ENCODE data around the gene HERC3.
"Not testable (repeated sequence)": the region's sequence is repeated elsewhere in the genome, so short reads cannot be mapped to it uniquely, and the experiment has no call there.

Gene HERC3

GRCh38 chr4:88592600-88593448 lies 544 bp downstream of the HERC3 start:
- peak overlapping the region; percentile 92 for H3K27ac Mint-ChIP-seq (ENCODE audit: low read depth)
- ATAC-seq (replicated peaks; ENCODE audit: extremely low read depth, poor library complexity, severe bottlenecking) (peak; percentile 74), DNase-seq (ENCODE audit: low spot score in 2 of 2) (peak; percentile 59 to 61)
- H3K4me1 Mint-ChIP-seq, result peaks cover 42% of the 10 kb centered on the region
- H3K4me3 Mint-ChIP-seq, result peak overlapping the region; percentile 93
- peaks cover 19% of the 10 kb centered on the region for H3K36me3 Mint-ChIP-seq (ENCODE audit: insufficient read depth)
- no peaks in the 10 kb centered on the region for H3K9me3 Mint-ChIP-seq
- no peaks in the 10 kb centered on the region for H3K27me3 Mint-ChIP-seq

DNA sequence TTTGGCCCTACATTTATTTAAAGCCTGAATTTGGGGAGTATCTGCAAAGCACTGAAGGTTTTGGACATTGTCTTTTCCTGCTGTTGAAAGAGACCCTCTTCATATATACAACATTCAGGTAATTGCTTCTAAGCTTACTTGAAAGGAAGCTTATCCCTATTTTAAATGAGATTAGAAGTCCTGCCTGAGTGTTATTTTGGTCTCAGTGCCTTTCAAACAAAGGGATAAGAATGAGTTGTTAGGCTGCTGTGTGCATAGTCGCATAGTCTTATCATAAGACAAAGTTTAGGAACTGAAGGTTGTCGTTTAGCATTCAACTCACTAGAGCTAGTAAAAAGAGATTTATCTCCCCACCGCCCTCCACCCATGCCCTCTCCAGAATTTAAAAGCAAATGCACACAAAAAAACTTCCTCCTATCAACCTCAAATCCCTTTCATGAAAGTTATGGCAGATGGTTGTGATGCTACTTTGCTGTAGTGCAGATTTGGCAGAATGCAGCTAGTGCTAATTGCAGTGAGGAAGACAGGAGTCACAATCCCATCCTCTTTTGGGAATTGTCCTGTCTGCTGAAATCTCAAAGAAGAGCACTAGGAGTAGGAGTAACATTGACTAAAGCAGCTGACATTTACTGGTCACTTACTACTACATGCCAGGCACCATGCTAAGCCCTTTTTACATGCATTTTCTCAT lies 5.8 kb downstream of the HERC3 start:
- Mint-ChIP-seq H3K4me3 (no peak overlapping the region), H3K9me3 (no peaks in the 10 kb centered on the region), H3K36me3 (ENCODE audit: insufficient read depth) (peaks cover 19% of the 10 kb centered on the region), H3K27me3 (no peaks in the 10 kb centered on the region), H3K4me1 (peaks cover 55% of the 10 kb centered on the region), H3K27ac (ENCODE audit: low read depth) (peak overlapping the region; percentile 57)
- DNase-seq (ENCODE audit: low spot score in 2 of 2), result no peak
- no peak for ATAC-seq (replicated peaks; ENCODE audit: extremely low read depth, poor library complexity, severe bottlenecking)

- no peak overlapping the region for H3K4me3 Mint-ChIP-seq
These were observed 7.0 kb downstream of the HERC3 start for GRCh38 chr4:88599298-88599697.

GRCh38 chr4:88599714-88600113 lies 7.4 kb downstream of the HERC3 start:
- H3K4me3 Mint-ChIP-seq, result peak overlapping the region; percentile 12
- peaks cover 51% of the 10 kb centered on the region for H3K4me1 Mint-ChIP-seq
- DNase-seq (ENCODE audit: low spot score in 2 of 2) (no peak), ATAC-seq (replicated peaks; ENCODE audit: extremely low read depth, poor library complexity, severe bottlenecking) (no peak)
- H3K27me3 Mint-ChIP-seq, result no peaks in the 10 kb centered on the region
- peak overlapping the region; percentile 78 for H3K27ac Mint-ChIP-seq (ENCODE audit: low read depth)
- H3K36me3 Mint-ChIP-seq (ENCODE audit: insufficient read depth), result peaks cover 19% of the 10 kb centered on the region
- no peaks in the 10 kb centered on the region for H3K9me3 Mint-ChIP-seq

More at GRCh38 chr4:88599298-88599697, 7.0 kb downstream of the HERC3 start:
- Mint-ChIP-seq H3K4me1 (peaks cover 50% of the 10 kb centered on the region), H3K27ac (ENCODE audit: low read depth) (peak overlapping the region; percentile 78), H3K27me3 (no peaks in the 10 kb centered on the region), H3K9me3 (no peaks in the 10 kb centered on the region), H3K36me3 (ENCODE audit: insufficient read depth) (peaks cover 15% of the 10 kb centered on the region)
- ATAC-seq (replicated peaks; ENCODE audit: extremely low read depth, poor library complexity, severe bottlenecking), result no peak
- no peak for DNase-seq (ENCODE audit: low spot score in 2 of 2)

- DNase-seq (ENCODE audit: low spot score in 2 of 2) (no peak), ATAC-seq (replicated peaks; ENCODE audit: extremely low read depth, poor library complexity, severe bottlenecking) (peak; percentile 49)
- Mint-ChIP-seq H3K27me3 (no peaks in the 10 kb centered on the region), H3K27ac (ENCODE audit: low read depth) (peak overlapping the region; percentile 78), H3K4me1 (peaks cover 57% of the 10 kb centered on the region), H3K36me3 (ENCODE audit: insufficient read depth) (peaks cover 22% of the 10 kb centered on the region), H3K4me3 (peak overlapping the region; percentile 12), H3K9me3 (no peaks in the 10 kb centered on the region)
These were observed 8.0 kb downstream of the HERC3 start for GRCh38 chr4:88600176-88600838.

- DNase-seq (ENCODE audit: low spot score in 2 of 2), result no peak
- Mint-ChIP-seq H3K36me3 (ENCODE audit: insufficient read depth) (peaks cover 35% of the 10 kb centered on the region), H3K27ac (ENCODE audit: low read depth) (peak overlapping the region; percentile 58), H3K4me1 (peaks cover 34% of the 10 kb centered on the region), H3K27me3 (no peaks in the 10 kb centered on the region), H3K4me3 (no peak overlapping the region), H3K9me3 (no peaks in the 10 kb centered on the region)
- ATAC-seq (replicated peaks; ENCODE audit: extremely low read depth, poor library complexity, severe bottlenecking), result no peak
These were observed 12.8 kb downstream of the HERC3 start for GRCh38 chr4:88604978-88605678.

GRCh38 chr4:88605736-88606135 lies 13.5 kb downstream of the HERC3 start:
- DNase-seq (ENCODE audit: low spot score in 2 of 2) (no peak), ATAC-seq (replicated peaks; ENCODE audit: extremely low read depth, poor library complexity, severe bottlenecking) (peak; percentile 60)
- H3K9me3 Mint-ChIP-seq, result no peaks in the 10 kb centered on the region
- H3K27ac Mint-ChIP-seq (ENCODE audit: low read depth), result peak overlapping the region; percentile 20
- H3K27me3 Mint-ChIP-seq, result no peaks in the 10 kb centered on the region
- peaks cover 36% of the 10 kb centered on the region for H3K36me3 Mint-ChIP-seq (ENCODE audit: insufficient read depth)
- peaks cover 39% of the 10 kb centered on the region for H3K4me1 Mint-ChIP-seq
- H3K4me3 Mint-ChIP-seq, result peak overlapping the region; percentile 10

GRCh38 chr4:88606832-88607231 lies 14.6 kb downstream of the HERC3 start:
- H3K36me3 Mint-ChIP-seq (ENCODE audit: insufficient read depth), result peaks cover 38% of the 10 kb centered on the region
- no peak overlapping the region for H3K27ac Mint-ChIP-seq (ENCODE audit: low read depth)
- ATAC-seq (replicated peaks; ENCODE audit: extremely low read depth, poor library complexity, severe bottlenecking) (no peak), DNase-seq (ENCODE audit: low spot score in 2 of 2) (no peak)
- H3K4me3 Mint-ChIP-seq, result no peak overlapping the region
- H3K4me1 Mint-ChIP-seq, result peaks cover 46% of the 10 kb centered on the region
- H3K9me3 Mint-ChIP-seq, result no peaks in the 10 kb centered on the region
- no peaks in the 10 kb centered on the region for H3K27me3 Mint-ChIP-seq

- no peaks in the 10 kb centered on the region for H3K27me3 Mint-ChIP-seq
- no peak overlapping the region for H3K4me3 Mint-ChIP-seq
- ATAC-seq (replicated peaks; ENCODE audit: extremely low read depth, poor library complexity, severe bottlenecking), result no peak
- peak overlapping the region; percentile 68 for H3K27ac Mint-ChIP-seq (ENCODE audit: low read depth)
- H3K4me1 Mint-ChIP-seq, result peaks cover 64% of the 10 kb centered on the region
- peaks cover 43% of the 10 kb centered on the region for H3K36me3 Mint-ChIP-seq (ENCODE audit: insufficient read depth)
- no peaks in the 10 kb centered on the region for H3K9me3 Mint-ChIP-seq
- no peak for DNase-seq (ENCODE audit: low spot score in 2 of 2)
These were observed 17.1 kb downstream of the HERC3 start for GRCh38 chr4:88609387-88609786.

- not testable (repeated sequence) for DNase-seq (ENCODE audit: low spot score in 2 of 2)
- H3K4me1 Mint-ChIP-seq, result peaks cover 64% of the 10 kb centered on the region
These were observed 17.5 kb downstream of the HERC3 start for GRCh38 chr4:88609794-88610193.

GRCh38 chr4:88610771-88611170 lies 18.5 kb downstream of the HERC3 start:
- H3K36me3 Mint-ChIP-seq (ENCODE audit: insufficient read depth), result peaks cover 35% of the 10 kb centered on the region
- H3K27me3 Mint-ChIP-seq, result no peaks in the 10 kb centered on the region
- H3K27ac Mint-ChIP-seq (ENCODE audit: low read depth), result peak overlapping the region; percentile 97
- peaks cover 60% of the 10 kb centered on the region for H3K4me1 Mint-ChIP-seq
- DNase-seq (ENCODE audit: low spot score in 2 of 2) (no peak), ATAC-seq (replicated peaks; ENCODE audit: extremely low read depth, poor library complexity, severe bottlenecking) (no peak)
- H3K4me3 Mint-ChIP-seq, result peak overlapping the region; percentile 15
- H3K9me3 Mint-ChIP-seq, result no peaks in the 10 kb centered on the region

More at GRCh38 chr4:88609794-88610193, 17.5 kb downstream of the HERC3 start:
- H3K36me3 Mint-ChIP-seq (ENCODE audit: insufficient read depth), result peaks cover 39% of the 10 kb centered on the region
- H3K27ac Mint-ChIP-seq (ENCODE audit: low read depth); H3K4me3 Mint-ChIP-seq; ATAC-seq (replicated peaks; ENCODE audit: extremely low read depth, poor library complexity, severe bottlenecking); H3K9me3 Mint-ChIP-seq; H3K27me3 Mint-ChIP-seq: not testable (repeated sequence)

GRCh38 chr4:88613417-88613875 lies 21.2 kb downstream of the HERC3 start:
- H3K4me3 Mint-ChIP-seq, result peak overlapping the region; percentile 77

More at GRCh38 chr4:88613417-88613875, 21.2 kb downstream of the HERC3 start:
- H3K9me3 Mint-ChIP-seq, result no peaks in the 10 kb centered on the region
- DNase-seq (ENCODE audit: low spot score in 2 of 2) (peak; percentile 28 to 41), ATAC-seq (replicated peaks; ENCODE audit: extremely low read depth, poor library complexity, severe bottlenecking) (peak; percentile 97)
- peak overlapping the region; percentile 97 for H3K27ac Mint-ChIP-seq (ENCODE audit: low read depth)
- peaks cover 72% of the 10 kb centered on the region for H3K4me1 Mint-ChIP-seq
- H3K27me3 Mint-ChIP-seq, result no peaks in the 10 kb centered on the region
- peaks cover 19% of the 10 kb centered on the region for H3K36me3 Mint-ChIP-seq (ENCODE audit: insufficient read depth)

All from central memory CD8-positive, alpha-beta T cell (primary cell).